NCI-H524 (cell line): ENCODE measurements around the gene IL20.
"Not testable (repeated sequence)": the region's sequence is repeated elsewhere in the genome, so short reads cannot be mapped to it uniquely, and the experiment has no call there.

Source experiments
- DNase-seq, 2 experiments: peaks; one replicate each; lab custom pipeline; 2025; lab: John Stamatoyannopoulos, UW

The IL20 gene

DNA sequence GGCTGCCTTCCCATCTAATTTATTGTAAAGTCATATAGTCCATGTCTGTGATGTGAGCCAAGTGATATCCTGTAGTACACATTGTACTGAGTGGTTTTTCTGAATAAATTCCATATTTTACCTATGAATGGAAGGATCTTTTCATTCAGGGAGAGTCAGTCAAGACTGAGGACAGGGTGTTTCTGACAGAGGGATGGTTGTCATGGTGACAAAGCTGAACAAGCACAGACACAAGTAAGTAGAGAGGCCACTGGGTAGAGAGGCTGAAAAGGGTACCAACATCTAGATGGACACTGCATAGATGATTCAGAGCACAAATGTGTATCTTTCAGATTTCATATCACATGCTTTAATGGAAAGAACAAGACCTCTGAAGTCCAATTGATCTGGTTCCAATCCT is 22.6 kb upstream of the IL20 start:
- peak in 1 of 2 experiments; percentile 2 for DNase-seq

DNA sequence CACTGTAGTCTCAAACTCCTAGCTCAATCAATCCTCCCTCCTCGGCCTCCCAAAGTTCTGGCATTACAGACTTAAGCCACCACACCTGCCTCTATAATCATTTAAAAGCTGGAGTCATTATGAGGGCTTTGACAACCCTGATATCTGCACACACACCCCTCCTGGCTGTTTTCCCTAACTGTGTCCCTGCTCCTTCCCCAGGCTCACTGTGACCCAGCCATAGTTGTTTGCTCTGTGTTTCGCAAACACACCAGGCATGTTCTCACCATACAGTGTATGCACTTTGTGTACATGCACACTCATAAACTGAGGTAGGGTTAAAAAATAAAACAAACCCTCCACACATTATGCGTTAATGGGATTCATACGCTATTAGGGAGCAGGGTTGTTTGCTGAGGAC is 21.8 kb upstream of the IL20 start:
- DNase-seq, result no peak

DNA sequence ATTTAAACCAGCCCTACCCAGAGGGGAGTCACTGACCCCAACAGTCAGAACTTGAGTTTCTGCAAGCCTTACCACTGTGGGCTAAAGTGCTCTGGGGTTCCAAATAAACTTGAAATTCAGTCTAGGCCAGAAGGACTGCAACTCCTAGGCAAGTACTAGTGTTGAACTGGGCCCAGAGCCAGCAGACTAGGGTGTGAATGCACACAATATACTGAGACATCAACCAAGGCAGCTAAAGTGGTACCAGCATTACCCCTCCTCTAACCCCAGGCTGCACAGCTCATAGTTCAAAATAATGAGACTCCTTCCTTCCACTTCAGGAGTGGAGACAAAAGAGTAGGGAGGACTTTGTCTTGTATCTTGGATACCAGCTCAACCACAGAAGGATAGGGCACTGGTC is 18.9 kb upstream of the IL20 start:
- DNase-seq, result no peak

DNA sequence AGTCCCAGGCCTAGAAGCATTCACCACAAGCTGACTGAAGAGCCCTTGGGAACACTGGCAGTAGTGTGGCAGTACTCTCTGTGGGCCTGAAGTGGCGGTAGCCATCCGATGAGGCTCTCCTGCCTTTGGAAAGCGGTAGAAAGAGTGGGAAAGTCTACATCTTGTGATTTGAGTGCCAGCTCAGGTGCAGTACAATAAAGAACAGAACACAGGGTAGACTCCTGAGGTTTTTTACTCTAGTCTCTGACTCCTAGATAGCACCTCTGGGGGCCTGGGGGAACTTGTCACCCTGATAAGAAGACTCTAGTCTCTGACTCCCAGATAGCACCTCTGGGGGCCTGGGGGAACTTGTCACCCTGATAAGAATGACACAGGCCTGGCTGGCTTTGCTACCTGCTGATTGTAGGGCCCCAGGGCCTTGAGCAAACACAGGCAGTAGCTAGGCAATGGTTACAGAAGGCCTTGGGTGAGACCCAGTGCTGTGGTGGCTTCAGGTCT is 18.0 kb upstream of the IL20 start:
- no peak for DNase-seq

DNA sequence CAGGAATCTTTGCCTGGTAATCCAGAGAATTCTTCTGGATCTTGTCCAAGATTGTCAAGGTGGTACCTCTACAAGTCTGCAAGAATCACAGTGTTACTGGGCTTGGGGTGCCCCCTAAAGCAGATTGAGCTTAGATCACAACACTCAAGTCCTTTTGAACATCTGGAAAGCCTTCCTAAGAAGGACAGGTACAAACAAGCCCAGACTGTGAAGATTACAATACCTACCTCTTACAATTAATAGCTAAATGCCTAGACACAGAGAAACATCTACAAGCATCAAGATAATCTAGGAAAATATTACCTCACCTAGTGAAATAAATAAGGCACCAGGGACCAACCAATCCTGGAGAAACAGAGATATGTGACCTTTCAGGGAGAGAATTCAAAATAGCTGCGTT is 17.5 kb upstream of the IL20 start:
- peak in 1 of 2 experiments; percentile 3 for DNase-seq

DNA sequence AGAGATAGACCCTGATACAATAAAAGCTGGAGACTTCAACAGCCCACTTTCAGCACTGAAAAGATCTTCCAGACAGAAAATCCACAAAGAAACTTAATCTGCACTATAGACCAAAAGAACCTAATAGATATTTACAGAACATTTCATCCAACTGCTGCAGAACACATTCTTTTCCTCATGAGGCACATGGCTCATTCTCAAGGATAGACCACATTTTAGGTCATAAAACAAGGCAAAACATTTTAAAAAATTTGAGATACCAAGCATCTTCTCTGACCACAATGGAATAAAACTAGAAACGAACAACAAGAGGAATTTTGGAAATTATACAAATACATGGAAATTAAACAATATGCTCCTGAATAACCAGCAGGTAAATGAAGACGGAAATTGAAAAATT is 15.0 kb upstream of the IL20 start:
- no peak for DNase-seq

DNA sequence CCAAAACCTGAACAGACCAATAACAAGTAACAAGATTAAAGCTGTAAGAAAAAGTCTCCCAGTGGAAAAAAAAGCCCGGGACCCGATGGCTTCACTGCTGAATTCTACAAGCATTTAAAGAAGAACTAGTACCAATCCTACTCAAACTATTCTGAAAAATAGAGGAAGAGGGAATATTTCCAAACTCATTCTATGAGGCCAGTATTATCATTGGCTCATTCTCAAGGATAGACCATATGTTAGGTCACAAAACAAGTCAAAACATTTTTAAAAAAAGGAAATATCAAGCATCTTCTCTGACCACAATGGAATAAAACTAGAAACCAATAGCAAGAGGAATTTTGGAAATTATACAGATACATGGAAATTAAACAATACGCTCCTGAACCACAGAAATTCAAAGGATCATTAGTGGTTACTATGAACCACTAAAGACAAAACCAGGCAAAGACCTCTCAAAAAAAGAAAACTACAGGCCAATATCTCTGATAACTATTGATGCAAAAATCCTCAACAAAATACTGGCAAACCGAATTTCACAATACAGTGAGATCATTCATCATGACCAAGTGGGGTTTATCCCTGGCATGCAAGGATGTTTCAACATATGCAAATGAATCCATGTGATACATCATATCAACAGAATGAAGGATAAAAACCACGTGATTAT is 13.9 kb upstream of the IL20 start:
- no peak for DNase-seq

DNA sequence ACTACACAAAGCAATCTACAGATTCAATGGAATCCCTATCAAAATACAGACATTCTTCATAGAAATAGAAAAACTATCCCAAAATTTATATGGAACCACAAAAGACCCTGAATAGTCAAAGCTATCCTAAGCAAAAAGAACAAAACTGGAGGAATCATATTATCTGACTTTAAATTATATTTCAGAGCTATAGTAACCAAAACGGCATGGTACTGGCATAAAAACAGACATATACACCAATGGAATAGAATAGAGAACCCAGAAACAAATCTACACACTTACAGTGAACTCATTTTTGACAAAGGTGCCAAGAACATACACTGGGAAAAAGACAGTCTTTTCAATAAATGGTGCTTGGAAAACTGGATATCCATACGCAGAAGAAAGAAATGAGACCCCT is 12.8 kb upstream of the IL20 start:
- not testable (repeated sequence) for DNase-seq

DNA sequence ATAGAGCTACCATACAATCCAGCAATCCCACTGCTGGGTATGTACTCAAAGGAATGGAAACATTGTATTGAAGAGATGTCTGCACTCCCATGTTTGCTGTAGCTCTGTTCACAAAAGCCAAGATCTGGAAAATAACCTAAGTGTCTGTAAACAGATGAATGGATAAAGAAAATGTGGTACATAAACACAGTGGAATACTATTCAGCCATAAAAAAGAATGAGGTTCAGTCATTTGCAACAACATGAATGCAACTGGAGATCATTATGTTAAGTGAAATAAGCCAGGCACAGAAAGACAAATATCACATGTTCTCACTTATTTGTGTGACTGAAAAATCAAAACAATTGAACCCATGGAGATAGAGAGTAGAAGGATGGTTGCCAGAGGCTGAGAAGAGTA is 11.7 kb upstream of the IL20 start:
- not testable (repeated sequence) for DNase-seq

DNA sequence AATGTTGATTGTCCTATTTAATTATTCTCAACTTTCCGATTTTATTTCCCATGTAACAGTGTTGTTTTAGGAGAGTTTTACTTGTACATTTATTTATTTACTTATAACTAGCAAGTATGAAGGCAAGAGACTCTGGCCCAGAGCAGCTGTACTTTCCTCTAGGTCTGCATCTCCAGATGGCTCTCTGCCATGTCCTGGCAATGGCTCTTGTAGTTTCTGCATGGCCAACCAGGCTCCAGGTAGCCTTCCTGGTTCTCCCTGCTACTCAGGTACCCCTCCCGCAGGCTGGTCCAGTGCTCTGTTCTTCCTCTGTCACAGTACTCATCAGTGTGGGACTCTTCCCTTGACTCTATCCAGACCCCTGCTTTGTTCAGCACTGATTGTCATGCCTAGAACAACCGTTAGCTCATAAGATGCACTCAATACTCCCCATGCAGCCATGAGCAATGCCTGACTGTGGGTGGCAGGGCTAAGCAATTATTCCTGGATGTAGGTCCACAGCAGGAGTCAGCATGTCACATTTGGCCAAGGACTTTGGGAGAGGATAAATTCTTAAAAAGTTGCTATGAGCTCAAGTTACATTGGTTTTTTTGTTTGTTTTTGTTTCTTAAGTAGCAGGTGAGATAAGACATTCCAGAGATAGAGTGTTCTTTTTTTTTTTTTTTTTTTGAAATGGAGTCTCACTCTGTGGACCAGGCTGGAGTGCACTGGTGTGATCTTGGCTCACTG is 10.9 kb upstream of the IL20 start:
- DNase-seq, result no peak

DNA sequence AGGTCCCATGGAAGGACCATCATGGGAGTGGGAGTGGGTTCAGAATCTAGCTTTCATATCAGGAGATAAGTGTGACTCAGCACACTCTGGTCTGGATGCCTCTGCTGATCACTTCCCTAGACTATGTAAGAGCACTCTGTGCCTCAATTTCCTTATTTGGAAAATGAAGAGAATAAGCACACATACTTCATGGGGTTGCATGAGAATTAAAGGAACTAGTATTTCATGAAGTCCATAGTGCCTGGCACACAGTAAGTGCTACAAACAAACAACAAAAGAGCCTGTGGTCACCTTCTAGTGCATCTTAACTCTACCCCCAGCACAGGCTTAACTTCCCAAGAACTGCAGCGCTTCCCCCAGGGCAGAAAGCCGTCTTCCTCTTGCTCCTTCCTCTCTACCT is 9.6 kb upstream of the IL20 start:
- no peak for DNase-seq

DNA sequence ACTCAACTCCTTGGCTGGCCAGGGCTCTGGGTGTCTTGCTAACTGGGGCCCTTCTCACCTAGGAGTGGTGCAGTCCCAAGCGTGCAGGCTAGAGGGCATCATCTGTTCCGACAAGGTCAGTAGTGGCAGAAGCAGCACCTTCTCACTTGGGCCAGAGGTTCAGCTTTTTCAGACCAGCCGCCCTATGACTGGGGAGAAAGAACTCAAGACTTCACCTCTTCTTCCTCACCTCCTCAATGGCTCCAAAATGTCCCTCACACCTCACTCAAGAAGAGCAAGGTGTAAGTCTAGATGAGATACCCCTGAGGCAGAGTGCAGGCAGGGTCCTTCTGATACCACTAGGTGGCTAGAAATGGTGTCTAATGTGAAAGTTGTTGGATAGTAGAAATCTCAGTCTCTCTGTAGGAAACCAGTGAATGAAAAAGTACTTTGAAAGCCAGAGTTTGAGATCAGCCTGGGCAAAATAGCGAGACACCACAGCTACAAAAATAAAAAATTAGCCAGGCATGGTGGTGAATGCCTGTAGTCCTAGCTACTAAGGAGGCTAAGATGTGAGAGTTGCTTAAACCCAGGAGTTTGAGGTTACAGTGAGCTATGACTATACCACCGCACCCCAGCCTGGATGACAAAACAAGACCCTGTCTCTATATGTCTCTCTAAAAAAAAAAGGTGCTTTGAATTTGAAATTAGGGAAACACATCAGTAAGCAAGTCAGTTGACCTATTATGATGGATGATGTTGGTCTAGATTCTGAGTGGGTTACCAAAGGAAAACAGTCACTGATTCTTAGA is 8.6 kb upstream of the IL20 start:
- DNase-seq, result no peak

DNA sequence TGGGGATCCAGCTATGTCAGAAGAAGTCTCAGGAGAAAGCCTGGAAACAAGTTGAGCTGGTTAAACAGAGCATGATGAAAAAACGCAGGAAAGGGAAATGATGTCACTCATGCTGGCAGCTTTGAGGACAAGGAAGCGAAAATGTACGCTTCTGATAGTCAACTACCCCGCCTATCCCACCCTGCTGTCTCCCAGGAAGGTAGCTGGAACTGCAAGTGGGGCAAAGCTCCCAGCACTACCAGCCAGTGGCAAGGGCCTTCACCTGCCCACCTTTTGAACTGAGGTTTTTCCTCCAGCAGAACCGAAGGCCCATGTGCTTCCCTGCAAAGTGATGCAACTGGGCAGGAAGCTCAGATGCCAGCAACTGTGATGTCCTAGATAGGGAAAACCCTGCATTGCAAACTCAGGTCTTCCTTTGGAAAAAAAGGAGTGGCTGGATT is 6.3 kb upstream of the IL20 start:
- DNase-seq, result no peak

DNA sequence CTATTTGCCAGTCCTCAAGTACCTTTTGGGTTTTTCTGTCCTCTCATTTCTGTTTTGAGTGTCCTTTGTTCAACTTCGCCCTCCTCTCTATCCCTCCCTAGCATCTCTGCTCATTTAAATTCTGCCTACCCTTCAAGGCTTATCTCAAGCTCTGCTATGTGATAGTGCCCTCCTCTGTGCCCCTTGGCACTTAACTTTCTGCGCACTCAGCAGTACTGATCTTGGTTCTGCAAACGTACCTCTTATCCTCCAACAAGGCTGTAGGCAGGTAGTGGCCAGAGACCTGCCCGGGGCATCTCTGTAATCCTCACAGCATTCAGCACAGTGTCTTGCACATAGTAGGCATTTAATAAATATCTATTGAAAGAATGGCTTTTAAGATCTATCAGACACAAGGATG is 5.3 kb upstream of the IL20 start:
- no peak for DNase-seq

DNA sequence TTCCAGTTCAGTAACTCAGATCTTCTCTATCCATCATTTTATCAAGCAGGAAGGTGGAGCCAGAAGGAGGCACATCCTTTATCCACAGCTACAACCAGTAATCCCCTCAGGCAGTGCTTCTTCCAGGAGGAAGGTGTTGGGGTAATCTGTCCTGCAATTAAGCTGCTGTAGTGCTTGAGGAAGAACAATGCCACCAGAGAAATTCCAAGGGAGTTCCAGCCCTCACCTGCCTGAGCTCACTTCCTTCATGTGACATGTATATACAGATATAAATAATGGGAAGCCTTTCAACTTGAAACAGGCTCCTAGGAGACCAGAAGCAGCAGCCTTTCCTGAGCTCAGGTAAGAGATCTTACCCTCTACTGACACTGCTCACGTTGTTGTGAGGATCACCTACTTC is 2.2 kb upstream of the IL20 start:
- DNase-seq, result no peak

DNA sequence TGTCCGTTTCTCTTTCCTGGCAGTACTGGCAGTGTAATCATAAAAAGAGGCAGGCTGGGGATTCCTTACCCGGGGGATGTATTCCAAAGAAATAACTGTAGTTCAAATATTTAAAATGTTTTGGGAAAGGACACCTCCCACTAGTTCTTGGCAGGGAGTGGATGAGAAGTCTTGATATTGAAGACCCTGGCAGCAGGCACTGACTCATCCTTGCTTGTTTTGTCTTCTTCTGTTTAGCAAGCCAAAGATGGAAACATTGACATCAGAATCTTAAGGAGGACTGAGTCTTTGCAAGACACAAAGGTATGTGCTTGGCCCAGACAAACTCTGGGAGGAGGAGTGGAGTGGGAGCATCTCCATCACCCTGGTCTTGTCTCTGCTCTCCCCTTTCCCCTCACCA is 639 bp downstream of the IL20 start:
- no peak for DNase-seq

DNA sequence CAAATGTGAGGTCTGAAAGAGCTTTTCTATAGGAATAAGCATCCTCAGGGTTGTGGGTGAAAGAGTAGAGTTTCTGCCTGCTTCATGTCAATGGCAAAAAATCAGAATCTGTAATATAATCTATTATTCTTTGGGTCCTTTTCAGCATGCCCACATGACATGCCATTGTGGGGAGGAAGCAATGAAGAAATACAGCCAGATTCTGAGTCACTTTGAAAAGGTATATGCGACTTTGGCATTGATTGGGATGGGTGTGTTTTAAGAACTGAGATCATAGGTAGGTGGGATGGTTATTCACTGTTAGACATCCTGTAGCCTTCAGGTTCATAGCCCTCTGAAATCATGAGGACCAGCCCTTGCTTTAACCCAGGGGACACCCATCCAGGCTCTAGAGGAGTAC is 1.8 kb downstream of the IL20 start:
- no peak for DNase-seq

DNA sequence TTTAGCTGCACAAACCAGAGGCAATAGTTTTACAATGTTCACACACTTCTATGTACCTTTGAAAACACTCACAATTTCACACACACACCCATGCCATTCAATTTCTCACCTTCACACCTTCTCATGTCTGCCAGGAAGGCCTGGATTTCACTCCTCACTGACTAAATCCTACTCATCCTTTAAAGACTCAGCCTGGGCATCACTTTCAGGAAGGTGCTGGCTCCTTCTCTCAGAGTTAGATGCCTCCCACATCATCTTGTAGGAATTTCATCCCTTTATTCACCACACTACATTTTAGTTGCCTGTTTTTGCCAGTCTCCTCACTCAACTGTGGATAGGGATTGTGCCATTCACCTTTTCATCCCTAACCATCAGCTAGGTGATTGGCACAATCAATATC is 2.3 kb downstream of the IL20 start:
- no peak for DNase-seq

DNA sequence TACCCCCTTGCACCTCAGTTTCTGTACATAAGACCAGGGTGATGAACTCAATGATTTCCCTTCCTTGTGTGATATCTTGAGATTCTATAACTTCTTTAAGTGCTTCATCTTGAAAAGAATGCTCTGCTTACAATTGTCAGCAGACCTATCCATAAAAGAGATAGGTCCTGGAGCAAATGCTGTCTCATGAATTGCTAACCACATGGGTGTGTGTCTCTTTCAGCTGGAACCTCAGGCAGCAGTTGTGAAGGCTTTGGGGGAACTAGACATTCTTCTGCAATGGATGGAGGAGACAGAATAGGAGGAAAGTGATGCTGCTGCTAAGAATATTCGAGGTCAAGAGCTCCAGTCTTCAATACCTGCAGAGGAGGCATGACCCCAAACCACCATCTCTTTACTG is 2.8 kb downstream of the IL20 start:
- no peak for DNase-seq

DNA sequence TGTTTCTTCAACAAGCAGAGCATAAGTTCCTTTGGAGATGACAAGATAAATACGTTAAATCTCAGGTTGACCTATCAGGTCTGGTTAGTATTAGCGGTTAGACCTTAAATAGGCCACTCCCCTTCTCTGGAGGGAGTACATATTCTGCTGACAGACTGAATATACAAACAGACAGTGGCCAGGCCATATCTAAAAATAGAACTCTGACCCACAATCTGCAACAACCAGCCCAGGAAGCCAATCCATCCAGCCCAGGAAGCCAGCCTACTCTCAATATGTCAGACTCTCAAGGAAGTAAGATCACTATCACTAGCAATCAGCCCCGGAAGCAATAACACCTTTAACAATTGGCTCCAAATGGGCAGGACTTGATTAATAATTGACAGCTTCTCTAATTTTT is 6.7 kb downstream of the IL20 start:
- DNase-seq, result no peak

DNA sequence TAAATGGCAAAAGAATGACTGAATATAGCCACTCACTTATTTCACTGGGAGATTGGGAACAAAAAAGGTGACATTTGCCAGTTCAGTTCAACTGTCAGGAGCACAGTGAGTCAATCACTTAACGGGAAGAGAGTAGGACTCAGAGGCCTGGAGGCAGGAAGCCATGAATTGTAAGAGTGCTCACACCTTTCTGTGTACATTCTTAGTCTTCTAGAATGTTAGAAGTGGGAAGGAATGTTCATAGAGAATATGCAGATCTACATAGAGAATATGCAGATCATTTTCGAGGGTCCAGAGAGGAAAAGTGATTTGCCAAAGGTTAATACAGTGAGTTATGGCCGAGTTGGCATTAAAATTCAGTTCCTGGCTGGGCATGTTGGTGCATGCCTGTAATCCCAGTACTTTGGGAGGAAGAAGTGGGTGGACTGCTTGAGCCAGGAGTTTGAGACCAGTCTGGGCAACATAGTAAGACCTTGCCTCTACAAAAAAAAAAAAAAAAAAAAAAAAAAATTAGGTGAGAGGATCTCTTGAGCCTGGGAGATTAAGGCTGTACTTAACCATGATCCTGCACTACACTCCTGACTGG is 8.3 kb downstream of the IL20 start:
- DNase-seq, result no peak

DNA sequence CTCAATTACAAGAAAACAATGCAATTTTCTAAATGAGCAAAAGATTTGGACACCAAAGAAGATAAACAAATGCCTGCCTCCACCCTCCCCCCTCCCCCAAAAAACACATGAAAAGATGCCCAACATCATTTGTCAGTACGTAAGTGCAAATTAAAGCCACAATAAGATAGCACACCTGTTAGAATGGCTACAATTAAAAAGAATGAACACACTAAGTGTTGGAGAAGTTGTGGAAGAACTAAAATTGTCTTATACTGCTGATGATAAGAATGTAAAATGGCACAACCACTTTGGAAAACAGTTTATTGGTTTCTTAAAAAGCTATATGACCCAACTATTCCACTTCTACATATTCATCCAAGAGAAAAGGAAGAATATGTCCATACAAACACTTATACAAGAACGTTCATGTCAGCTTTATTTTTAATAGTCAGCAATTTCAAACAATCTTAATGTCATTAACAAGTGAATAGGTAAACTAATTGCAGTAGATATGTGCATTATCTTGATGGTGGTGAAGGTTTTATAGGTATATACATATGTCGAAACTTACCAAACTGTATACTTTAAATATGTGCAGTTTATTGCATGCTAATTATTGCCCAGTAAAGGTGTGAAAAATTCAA is 10.4 kb downstream of the IL20 start:
- no peak for DNase-seq
